Ishikawa (cell line): ENCODE measurements around the gene CCNB2.

Source experiments
- CEBPB ChIP-seq: IDR thresholded peaks from 2 replicates; pipeline ENCODE4 v1.6.1; 2012
- CREB1 ChIP-seq: IDR thresholded peaks from 2 replicates; pipeline ENCODE4 v1.6.1; 2012; ENCODE audit warnings: low read depth
- EGR1 ChIP-seq: IDR thresholded peaks from 2 replicates; pipeline ENCODE4 v1.6.1; 2012
- EP300 ChIP-seq: IDR thresholded peaks from 2 replicates; pipeline ENCODE4 v1.6.1; 2012; ENCODE audit warnings: borderline replicate concordance
- FOXM1 ChIP-seq: IDR thresholded peaks from 2 replicates; pipeline ENCODE4 v1.6.1; 2012; ENCODE audit warnings: low read depth, borderline replicate concordance
- NFIC ChIP-seq: IDR thresholded peaks from 2 replicates; pipeline ENCODE4 v1.6.1; 2012
- RAD21 ChIP-seq: IDR thresholded peaks from 2 replicates; pipeline ENCODE4 v1.6.1; 2012; ENCODE audit warnings: low read depth
- TAF1 ChIP-seq: IDR thresholded peaks from 2 replicates; pipeline ENCODE4 v1.6.1; 2012; ENCODE audit warnings: low read depth, mild to moderate bottlenecking
- TCF12 ChIP-seq: IDR thresholded peaks from 2 replicates; pipeline ENCODE4 v1.6.1; 2012; ENCODE audit warnings: low read depth
- TEAD4 ChIP-seq: IDR thresholded peaks from 2 replicates; pipeline ENCODE4 v1.6.1; 2012
- YY1 ChIP-seq: IDR thresholded peaks from 2 replicates; pipeline ENCODE4 v1.6.1; 2012; ENCODE audit warnings: low read depth
- ZBTB7A ChIP-seq: IDR thresholded peaks from 2 replicates; pipeline ENCODE4 v1.6.1; 2012; ENCODE audit warnings: low read depth
- TF ChIP-seq, protein P1 (sequence below): IDR thresholded peaks from 2 replicates; pipeline ENCODE4 v1.6.1; 2012; ENCODE audit warnings: low read depth, mild to moderate bottlenecking
- TF ChIP-seq, protein P2 (sequence below): IDR thresholded peaks from 2 replicates; pipeline ENCODE4 v1.6.1; 2012

- TF ChIP-seq, protein P1, sequence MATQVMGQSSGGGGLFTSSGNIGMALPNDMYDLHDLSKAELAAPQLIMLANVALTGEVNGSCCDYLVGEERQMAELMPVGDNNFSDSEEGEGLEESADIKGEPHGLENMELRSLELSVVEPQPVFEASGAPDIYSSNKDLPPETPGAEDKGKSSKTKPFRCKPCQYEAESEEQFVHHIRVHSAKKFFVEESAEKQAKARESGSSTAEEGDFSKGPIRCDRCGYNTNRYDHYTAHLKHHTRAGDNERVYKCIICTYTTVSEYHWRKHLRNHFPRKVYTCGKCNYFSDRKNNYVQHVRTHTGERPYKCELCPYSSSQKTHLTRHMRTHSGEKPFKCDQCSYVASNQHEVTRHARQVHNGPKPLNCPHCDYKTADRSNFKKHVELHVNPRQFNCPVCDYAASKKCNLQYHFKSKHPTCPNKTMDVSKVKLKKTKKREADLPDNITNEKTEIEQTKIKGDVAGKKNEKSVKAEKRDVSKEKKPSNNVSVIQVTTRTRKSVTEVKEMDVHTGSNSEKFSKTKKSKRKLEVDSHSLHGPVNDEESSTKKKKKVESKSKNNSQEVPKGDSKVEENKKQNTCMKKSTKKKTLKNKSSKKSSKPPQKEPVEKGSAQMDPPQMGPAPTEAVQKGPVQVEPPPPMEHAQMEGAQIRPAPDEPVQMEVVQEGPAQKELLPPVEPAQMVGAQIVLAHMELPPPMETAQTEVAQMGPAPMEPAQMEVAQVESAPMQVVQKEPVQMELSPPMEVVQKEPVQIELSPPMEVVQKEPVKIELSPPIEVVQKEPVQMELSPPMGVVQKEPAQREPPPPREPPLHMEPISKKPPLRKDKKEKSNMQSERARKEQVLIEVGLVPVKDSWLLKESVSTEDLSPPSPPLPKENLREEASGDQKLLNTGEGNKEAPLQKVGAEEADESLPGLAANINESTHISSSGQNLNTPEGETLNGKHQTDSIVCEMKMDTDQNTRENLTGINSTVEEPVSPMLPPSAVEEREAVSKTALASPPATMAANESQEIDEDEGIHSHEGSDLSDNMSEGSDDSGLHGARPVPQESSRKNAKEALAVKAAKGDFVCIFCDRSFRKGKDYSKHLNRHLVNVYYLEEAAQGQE = no peak
- no peak for TF ChIP-seq TAF1
- no peak for TF ChIP-seq YY1
- TF ChIP-seq EP300 = no peak
- TF ChIP-seq, protein P2, sequence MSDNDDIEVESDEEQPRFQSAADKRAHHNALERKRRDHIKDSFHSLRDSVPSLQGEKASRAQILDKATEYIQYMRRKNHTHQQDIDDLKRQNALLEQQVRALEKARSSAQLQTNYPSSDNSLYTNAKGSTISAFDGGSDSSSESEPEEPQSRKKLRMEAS = no peak
- no peak for TF ChIP-seq EGR1
- no peak for TF ChIP-seq FOXM1
- TF ChIP-seq RAD21 = no peak
- TF ChIP-seq CEBPB = no peak
- no peak for TF ChIP-seq TEAD4
- no peak for TF ChIP-seq CREB1
- TF ChIP-seq NFIC = no peak
- TF ChIP-seq TCF12 = no peak
- no peak for TF ChIP-seq ZBTB7A
These were observed 17.2 kb upstream of the CCNB2 start for GRCh38 chr15:59087731-59088130.
